ENCODE data around the gene TMSB4X.
"Not testable (repeated sequence)": the region's sequence is repeated elsewhere in the genome, so short reads cannot be mapped to it uniquely, and the experiment has no call there.

TMSB4X gene

GRCh38 chrX:12955882-12956703 is 18.8 kb upstream of the TMSB4X start:
- DNase-seq = peak; percentile 85

GRCh38 chrX:12956704-12957534 is 18.0 kb upstream of the TMSB4X start:
- DNase-seq = peak; percentile 82

- DNase-seq = no peak
Measured at GRCh38 chrX:12958059-12958458, 16.9 kb upstream of the TMSB4X start.

GRCh38 chrX:12958461-12958860 is 16.4 kb upstream of the TMSB4X start:
- DNase-seq = no peak

GRCh38 chrX:12961196-12961718 is 13.7 kb upstream of the TMSB4X start:
- peak; percentile 37 for DNase-seq

GRCh38 chrX:12962041-12962504 is 12.8 kb upstream of the TMSB4X start:
- DNase-seq = peak; percentile 85

GRCh38 chrX:12963210-12963850 is 11.6 kb upstream of the TMSB4X start:
- DNase-seq = not testable (repeated sequence)

GRCh38 chrX:12965131-12965940 is 9.6 kb upstream of the TMSB4X start:
- DNase-seq = no peak

- no peak for DNase-seq
Measured at GRCh38 chrX:12966151-12966550, 8.8 kb upstream of the TMSB4X start.

GRCh38 chrX:12967711-12968465 is 7.0 kb upstream of the TMSB4X start:
- no peak for DNase-seq

GRCh38 chrX:12970691-12971202 is 4.2 kb upstream of the TMSB4X start:
- DNase-seq = no peak

GRCh38 chrX:12971282-12972003 is 3.5 kb upstream of the TMSB4X start:
- no peak for DNase-seq

GRCh38 chrX:12972243-12972642 is 2.7 kb upstream of the TMSB4X start:
- no peak for DNase-seq

GRCh38 chrX:12972878-12973560 is 1.9 kb upstream of the TMSB4X start:
- no peak for DNase-seq

- no peak for DNase-seq
Measured at GRCh38 chrX:12973561-12974304, 1.2 kb upstream of the TMSB4X start.

GRCh38 chrX:12974305-12974795 is 560 bp upstream of the TMSB4X start:
- DNase-seq = peak; percentile 84

- DNase-seq = no peak
Measured at GRCh38 chrX:12975670-12975965, 708 bp downstream of the TMSB4X start.

- DNase-seq = peak; percentile 73
Measured at GRCh38 chrX:12975991-12976558, 1.2 kb downstream of the TMSB4X start.
